B cell (primary cell): ENCODE results near the gene ARRDC1.

Experiments used
- EZH2 ChIP-seq: IDR thresholded peaks from 2 replicates; pipeline ENCODE4 v1.6.1; 2012; ENCODE audit warnings: borderline replicate concordance, low read depth, mild to moderate bottlenecking, moderate library complexity, low read length; ENCODE audit not compliant: insufficient read depth, poor library complexity, severe bottlenecking
- TF ChIP-seq, protein P1 (sequence below): fragments of 200-600 bp; IDR thresholded peaks from one replicate; pipeline ENCODE4 v1.8.0; 2022; ENCODE audit warnings: antibody characterized with exemption, mild to moderate bottlenecking

DNA sequence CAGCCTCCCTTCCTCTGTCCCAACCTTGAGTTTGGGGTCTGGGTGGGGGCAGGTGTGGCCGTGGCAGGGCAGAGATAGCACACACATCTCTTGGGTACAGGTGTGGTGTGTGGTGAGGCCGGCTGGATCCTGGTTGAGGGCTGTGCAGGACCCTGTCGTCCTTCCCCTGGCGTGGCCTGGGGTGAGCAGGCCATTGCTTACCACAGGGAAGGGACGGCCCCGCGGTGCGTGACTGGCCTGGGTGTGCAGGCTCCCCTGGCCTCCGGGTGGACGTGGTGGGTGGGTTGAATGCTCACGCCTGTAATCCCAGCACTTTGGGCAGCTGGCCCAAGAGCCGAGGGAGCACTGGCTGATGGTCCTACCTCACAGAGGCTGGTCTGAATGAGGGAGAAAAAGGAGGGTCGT, 1.2 kb downstream of the ARRDC1 start:
- TF ChIP-seq, protein P1, sequence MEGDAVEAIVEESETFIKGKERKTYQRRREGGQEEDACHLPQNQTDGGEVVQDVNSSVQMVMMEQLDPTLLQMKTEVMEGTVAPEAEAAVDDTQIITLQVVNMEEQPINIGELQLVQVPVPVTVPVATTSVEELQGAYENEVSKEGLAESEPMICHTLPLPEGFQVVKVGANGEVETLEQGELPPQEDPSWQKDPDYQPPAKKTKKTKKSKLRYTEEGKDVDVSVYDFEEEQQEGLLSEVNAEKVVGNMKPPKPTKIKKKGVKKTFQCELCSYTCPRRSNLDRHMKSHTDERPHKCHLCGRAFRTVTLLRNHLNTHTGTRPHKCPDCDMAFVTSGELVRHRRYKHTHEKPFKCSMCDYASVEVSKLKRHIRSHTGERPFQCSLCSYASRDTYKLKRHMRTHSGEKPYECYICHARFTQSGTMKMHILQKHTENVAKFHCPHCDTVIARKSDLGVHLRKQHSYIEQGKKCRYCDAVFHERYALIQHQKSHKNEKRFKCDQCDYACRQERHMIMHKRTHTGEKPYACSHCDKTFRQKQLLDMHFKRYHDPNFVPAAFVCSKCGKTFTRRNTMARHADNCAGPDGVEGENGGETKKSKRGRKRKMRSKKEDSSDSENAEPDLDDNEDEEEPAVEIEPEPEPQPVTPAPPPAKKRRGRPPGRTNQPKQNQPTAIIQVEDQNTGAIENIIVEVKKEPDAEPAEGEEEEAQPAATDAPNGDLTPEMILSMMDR = no peak
- no peak for TF ChIP-seq EZH2
